Measurements from ENCODE around the gene EFHB.

GRCh38 chr3:19937459-19938294, 3.7 kb upstream of the EFHB start:
- TF ChIP-seq GATA2 (IDR thresholded peaks at IDR 0.05; ENCODE audit: low read depth, low read length) (no peak), GATA3 (IDR thresholded peaks at IDR 0.05; ENCODE audit: low read depth, low read length) (no peak)
